WTC11 (cell line): ENCODE results near the gene WDR76. TPM values are rescaled to one million over a fixed set of nuclear protein-coding genes. Genes with fewer than 3 reads are reported as not detected.

Experiments
- ATAC-seq: fragments of 200-7000 bp; cut with Tn5 transposase; 2 replicates; pipeline ENCODE4 v1.10.0; 2021; ENCODE audit warnings: mild to moderate bottlenecking, moderate library complexity
- CTCF ChIA-PET: fragments of 300-600 bp; sonication (Branson Sonifier 250); formaldehyde crosslinking; loops from one replicate; lab custom pipeline; 2021; ENCODE audit warnings: antibody characterized with exemption; lab: Charles Lee
- POLR2A ChIA-PET: fragments of 350-600 bp; sonication (Branson Sonifier 250); formaldehyde crosslinking; loops from one replicate; lab custom pipeline; 2021; ENCODE audit warnings: antibody characterized with exemption; lab: Charles Lee
- DNase-seq: peaks from one replicate; pipeline ENCODE4 v3.0.0; 2021; ENCODE audit warnings: low spot score
- H3K27ac Mint-ChIP-seq: 2 replicates; pipeline ENCODE4 v1.8.0; 2021; ENCODE audit warnings: mixed read lengths
- H3K27me3 Mint-ChIP-seq: 2 replicates; pipeline ENCODE4 v1.8.0; 2021; ENCODE audit warnings: low read depth, mild to moderate bottlenecking, moderate library complexity, mixed read lengths
- H3K36me3 Mint-ChIP-seq: 2 replicates; pipeline ENCODE4 v1.8.0; 2021; ENCODE audit warnings: mixed read lengths
- H3K4me1 Mint-ChIP-seq: 2 replicates; pipeline ENCODE4 v1.8.0; 2022; ENCODE audit warnings: mixed read lengths
- H3K4me3 Mint-ChIP-seq: 2 replicates; pipeline ENCODE4 v1.8.0; 2021; ENCODE audit warnings: mild to moderate bottlenecking, moderate library complexity, mixed read lengths
- H3K9me3 Mint-ChIP-seq: 2 replicates; pipeline ENCODE4 v1.8.0; 2021; ENCODE audit warnings: mixed read lengths
- CREB1 ChIP-seq: sonication (generic); formaldehyde crosslinking; IDR thresholded peaks from 2 replicates; pipeline ENCODE4 v1.8.0; 2023; ENCODE audit warnings: mild to moderate bottlenecking, missing genetic modification reagents
- ETV6 ChIP-seq: sonication (generic); formaldehyde crosslinking; IDR thresholded peaks from 2 replicates; pipeline ENCODE4 v1.8.1; 2022; ENCODE audit warnings: mild to moderate bottlenecking, missing genetic modification reagents
- MYBL2 ChIP-seq: sonication (generic); formaldehyde crosslinking; IDR thresholded peaks from 2 replicates; pipeline ENCODE4 v1.8.1; 2023; ENCODE audit warnings: mild to moderate bottlenecking, moderate library complexity, missing genetic modification reagents
- NR1H2 ChIP-seq: sonication (generic); formaldehyde crosslinking; IDR thresholded peaks from 2 replicates; pipeline ENCODE4 v1.9.0; 2021; ENCODE audit warnings: mild to moderate bottlenecking, moderate library complexity, missing genetic modification reagents
- OVOL2 ChIP-seq: fragments of 250-450 bp; sonication (Bioruptor Pico); IDR thresholded peaks from 2 replicates; pipeline ENCODE4 v1.9.0; 2021; ENCODE audit warnings: mild to moderate bottlenecking, borderline replicate concordance
- RORB ChIP-seq: fragments of 250-450 bp; sonication (Bioruptor Pico); IDR thresholded peaks from 2 replicates; pipeline ENCODE4 v1.9.0; 2021; ENCODE audit warnings: mild to moderate bottlenecking
- SMAD3 ChIP-seq: sonication (generic); formaldehyde crosslinking; IDR thresholded peaks from 2 replicates; pipeline ENCODE4 v1.8.0; 2022; ENCODE audit warnings: missing genetic modification reagents, mild to moderate bottlenecking, borderline replicate concordance
- SMAD4 ChIP-seq: sonication (generic); formaldehyde crosslinking; IDR thresholded peaks from 2 replicates; pipeline ENCODE4 v1.8.0; 2022; ENCODE audit warnings: mild to moderate bottlenecking, missing genetic modification reagents
- SP1 ChIP-seq: sonication (generic); formaldehyde crosslinking; conservative IDR thresholded peaks from 2 replicates; pipeline ENCODE4 v1.8.1; 2022; ENCODE audit warnings: missing genetic modification reagents
- TEAD1 ChIP-seq: sonication (generic); formaldehyde crosslinking; IDR thresholded peaks from 2 replicates; pipeline ENCODE4 v1.8.0; 2022; ENCODE audit warnings: mild to moderate bottlenecking, missing genetic modification reagents
- ZNF138 ChIP-seq: sonication (generic); formaldehyde crosslinking; conservative IDR thresholded peaks from 2 replicates; pipeline ENCODE4 v1.8.1; 2022; ENCODE audit warnings: mild to moderate bottlenecking, moderate library complexity, missing genetic modification reagents
- ZNF219 ChIP-seq: sonication (generic); formaldehyde crosslinking; IDR thresholded peaks from 2 replicates; pipeline ENCODE4 v1.8.0; 2023; ENCODE audit warnings: missing genetic modification reagents, mild to moderate bottlenecking, borderline replicate concordance
- ZNF396 ChIP-seq: fragments of 250-450 bp; sonication (Bioruptor Pico); IDR thresholded peaks from 2 replicates; pipeline ENCODE4 v1.8.0; 2021; ENCODE audit warnings: mild to moderate bottlenecking, moderate library complexity, borderline replicate concordance
- total RNA-seq: library from RNA; stranded (reverse); gene quantifications from 3 replicates; pipeline ENCODE4 v1.2.3, GENCODE V29; 2021
- TF ChIP-seq, protein P1 (sequence below): sonication (generic); formaldehyde crosslinking; IDR thresholded peaks from 2 replicates; pipeline ENCODE4 v1.8.1; 2023; ENCODE audit warnings: mild to moderate bottlenecking, moderate library complexity, missing genetic modification reagents
- TF ChIP-seq, protein P2 (sequence below): sonication (generic); formaldehyde crosslinking; IDR thresholded peaks from 2 replicates; pipeline ENCODE4 v1.8.0; 2022; ENCODE audit warnings: mild to moderate bottlenecking, missing genetic modification reagents
- TF ChIP-seq, protein P3 (sequence below): sonication (generic); formaldehyde crosslinking; IDR thresholded peaks from 2 replicates; pipeline ENCODE4 v1.8.1; 2023; ENCODE audit warnings: mild to moderate bottlenecking, missing genetic modification reagents, moderate library complexity
- TF ChIP-seq, protein P4 (sequence below): fragments of 200-600 bp; IDR thresholded peaks from 2 replicates; pipeline ENCODE4 v1.8.0; 2022; ENCODE audit warnings: antibody characterized with exemption
- TF ChIP-seq, protein P5 (sequence below): sonication (generic); formaldehyde crosslinking; conservative IDR thresholded peaks from 2 replicates; pipeline ENCODE4 v1.8.1; 2023; ENCODE audit warnings: mild to moderate bottlenecking, low read depth, missing genetic modification reagents, moderate library complexity
- TF ChIP-seq, protein P6 (sequence below): sonication (generic); formaldehyde crosslinking; IDR thresholded peaks from 2 replicates; pipeline ENCODE4 v1.8.1; 2022; ENCODE audit warnings: mild to moderate bottlenecking, moderate library complexity, missing genetic modification reagents
- TF ChIP-seq, protein P7 (sequence below): sonication (generic); formaldehyde crosslinking; IDR thresholded peaks from 2 replicates; pipeline ENCODE4 v1.8.0; 2022; ENCODE audit warnings: mild to moderate bottlenecking, missing genetic modification reagents

Gene WDR76
- total RNA-seq, 1 experiment from 2014 or later = 16.2 TPM

DNA sequence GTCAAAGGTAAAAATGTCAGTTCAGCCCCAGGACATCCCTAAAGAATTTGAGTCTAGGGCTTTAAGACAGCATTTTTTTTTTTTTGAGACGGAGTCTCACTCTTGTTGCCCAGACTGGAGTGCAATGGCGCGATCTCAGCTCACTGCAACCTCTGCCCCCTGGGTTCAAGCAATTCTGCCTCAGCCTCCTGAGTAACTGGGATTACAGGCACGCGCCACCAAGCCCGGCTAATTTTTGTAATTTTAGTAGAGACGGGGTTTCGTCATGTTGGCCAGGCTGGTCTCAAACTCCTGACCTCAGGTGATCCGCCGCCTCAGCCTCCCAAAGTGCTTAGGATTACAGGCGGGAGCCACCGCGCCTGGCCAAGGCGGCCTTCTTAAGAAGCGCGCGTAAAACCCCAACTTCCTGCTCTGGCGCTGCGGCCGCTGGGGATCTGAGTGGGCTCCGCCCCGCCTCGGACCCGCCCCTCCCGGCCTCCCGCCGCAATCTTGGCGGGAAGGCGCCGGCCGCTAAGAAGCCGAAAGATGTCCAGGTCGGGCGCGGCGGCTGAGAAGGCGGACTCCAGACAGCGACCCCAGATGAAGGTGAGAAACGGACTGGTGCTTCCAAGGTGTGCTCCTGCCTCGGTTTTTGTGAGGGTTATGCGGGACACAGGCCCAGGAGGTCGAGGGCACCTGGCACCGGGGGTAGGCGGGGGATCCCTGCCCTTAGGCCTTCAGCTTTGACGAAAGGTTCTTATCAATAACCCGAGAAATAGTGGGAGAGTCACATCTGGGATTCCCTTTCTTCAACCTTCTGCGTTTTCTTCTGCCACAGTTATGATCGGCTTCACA, at the start of gene WDR76 (continued):
- TF ChIP-seq, protein P1, sequence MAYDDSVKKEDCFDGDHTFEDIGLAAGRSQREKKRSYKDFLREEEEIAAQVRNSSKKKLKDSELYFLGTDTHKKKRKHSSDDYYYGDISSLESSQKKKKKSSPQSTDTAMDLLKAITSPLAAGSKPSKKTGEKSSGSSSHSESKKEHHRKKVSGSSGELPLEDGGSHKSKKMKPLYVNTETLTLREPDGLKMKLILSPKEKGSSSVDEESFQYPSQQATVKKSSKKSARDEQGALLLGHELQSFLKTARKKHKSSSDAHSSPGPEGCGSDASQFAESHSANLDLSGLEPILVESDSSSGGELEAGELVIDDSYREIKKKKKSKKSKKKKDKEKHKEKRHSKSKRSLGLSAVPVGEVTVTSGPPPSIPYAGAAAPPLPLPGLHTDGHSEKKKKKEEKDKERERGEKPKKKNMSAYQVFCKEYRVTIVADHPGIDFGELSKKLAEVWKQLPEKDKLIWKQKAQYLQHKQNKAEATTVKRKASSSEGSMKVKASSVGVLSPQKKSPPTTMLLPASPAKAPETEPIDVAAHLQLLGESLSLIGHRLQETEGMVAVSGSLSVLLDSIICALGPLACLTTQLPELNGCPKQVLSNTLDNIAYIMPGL (CRISPR knock-in tag) = peak; percentile 48; the same call in 1 of the 2 replicates
- TF ChIP-seq, protein P2, sequence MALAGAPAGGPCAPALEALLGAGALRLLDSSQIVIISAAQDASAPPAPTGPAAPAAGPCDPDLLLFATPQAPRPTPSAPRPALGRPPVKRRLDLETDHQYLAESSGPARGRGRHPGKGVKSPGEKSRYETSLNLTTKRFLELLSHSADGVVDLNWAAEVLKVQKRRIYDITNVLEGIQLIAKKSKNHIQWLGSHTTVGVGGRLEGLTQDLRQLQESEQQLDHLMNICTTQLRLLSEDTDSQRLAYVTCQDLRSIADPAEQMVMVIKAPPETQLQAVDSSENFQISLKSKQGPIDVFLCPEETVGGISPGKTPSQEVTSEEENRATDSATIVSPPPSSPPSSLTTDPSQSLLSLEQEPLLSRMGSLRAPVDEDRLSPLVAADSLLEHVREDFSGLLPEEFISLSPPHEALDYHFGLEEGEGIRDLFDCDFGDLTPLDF (CRISPR knock-in tag) = peak; percentile 85; the same call in 1 of the 2 replicates
- TF ChIP-seq CREB1 = 0 out of 2 replicates have a peak, but pooled peaks have one; percentile 55
- TF ChIP-seq OVOL2 (CRISPR knock-in tag) = no peak
- TF ChIP-seq ZNF219 (CRISPR knock-in tag) = no peak

DNA sequence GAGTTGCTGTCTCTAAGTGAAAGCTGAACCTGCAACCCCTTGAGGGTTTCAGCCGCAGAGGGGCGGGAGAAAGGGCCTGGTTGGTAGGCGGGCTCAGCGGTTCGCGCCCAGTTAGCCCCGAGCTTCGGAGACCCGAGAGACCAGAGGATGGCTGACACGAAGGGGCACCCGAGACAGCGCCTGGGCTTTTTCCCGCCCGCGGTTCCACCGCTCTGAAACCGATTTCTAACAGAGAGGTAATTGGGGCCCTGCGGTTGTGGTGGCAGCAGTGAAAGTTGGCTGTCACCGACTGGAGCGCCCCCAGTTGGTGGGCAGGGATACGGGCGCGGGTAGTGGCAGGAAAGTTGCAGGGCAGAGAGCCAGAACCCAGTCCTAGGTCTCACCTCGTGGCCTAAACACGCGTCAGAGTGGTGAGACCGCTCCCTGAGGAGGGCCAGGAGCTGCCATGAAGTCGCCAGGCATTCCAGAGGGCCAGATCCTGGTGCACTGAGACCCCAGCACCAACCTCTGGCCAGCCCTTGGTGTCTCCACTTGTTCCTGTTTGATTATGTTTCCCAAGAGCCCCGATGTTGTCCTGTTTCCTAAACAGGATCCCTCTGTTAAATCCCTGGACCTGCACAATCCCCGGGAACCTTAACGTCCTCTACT, 49.4 kb upstream of the WDR76 start:
- Mint-ChIP-seq H3K9me3 (peaks cover 5% of the 10 kb centered on the region; the same call in 1 of the 2 replicates), H3K4me1 (peaks cover 13% of the 10 kb centered on the region), H3K4me3 (peak overlapping the region; percentile 84), H3K36me3 (peaks cover 12% of the 10 kb centered on the region), H3K27ac (peak overlapping the region; percentile 74; the same call in 1 of the 2 replicates), H3K27me3 (no peaks in the 10 kb centered on the region; the same call in 1 of the 2 replicates)
- peak; percentile 82 for DNase-seq
- ATAC-seq = peak; percentile 42
- ChIA-PET CTCF (interaction anchor here (0.6 to 3.9 kb wide), 18 partner anchors 9 to 839 kb away, joined by 3 to 75 read pairs (median 5); partner anchors contain the start of genes HYPK, MFAP1, SERF2 and SERINC4), POLR2A (interaction anchor here (1.9 to 2.2 kb wide), 4 partner anchors 16 to 23 kb away, joined by 6 to 12 read pairs (median 7); partner anchors contain the start of genes HYPK and SERINC4)
- no peak for TF ChIP-seq RORB (CRISPR knock-in tag)
- TF ChIP-seq, protein P3, sequence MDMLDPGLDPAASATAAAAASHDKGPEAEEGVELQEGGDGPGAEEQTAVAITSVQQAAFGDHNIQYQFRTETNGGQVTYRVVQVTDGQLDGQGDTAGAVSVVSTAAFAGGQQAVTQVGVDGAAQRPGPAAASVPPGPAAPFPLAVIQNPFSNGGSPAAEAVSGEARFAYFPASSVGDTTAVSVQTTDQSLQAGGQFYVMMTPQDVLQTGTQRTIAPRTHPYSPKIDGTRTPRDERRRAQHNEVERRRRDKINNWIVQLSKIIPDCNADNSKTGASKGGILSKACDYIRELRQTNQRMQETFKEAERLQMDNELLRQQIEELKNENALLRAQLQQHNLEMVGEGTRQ (CRISPR knock-in tag) = no peak
- TF ChIP-seq ZNF396 (CRISPR knock-in tag) = no peak
- TF ChIP-seq, protein P4, sequence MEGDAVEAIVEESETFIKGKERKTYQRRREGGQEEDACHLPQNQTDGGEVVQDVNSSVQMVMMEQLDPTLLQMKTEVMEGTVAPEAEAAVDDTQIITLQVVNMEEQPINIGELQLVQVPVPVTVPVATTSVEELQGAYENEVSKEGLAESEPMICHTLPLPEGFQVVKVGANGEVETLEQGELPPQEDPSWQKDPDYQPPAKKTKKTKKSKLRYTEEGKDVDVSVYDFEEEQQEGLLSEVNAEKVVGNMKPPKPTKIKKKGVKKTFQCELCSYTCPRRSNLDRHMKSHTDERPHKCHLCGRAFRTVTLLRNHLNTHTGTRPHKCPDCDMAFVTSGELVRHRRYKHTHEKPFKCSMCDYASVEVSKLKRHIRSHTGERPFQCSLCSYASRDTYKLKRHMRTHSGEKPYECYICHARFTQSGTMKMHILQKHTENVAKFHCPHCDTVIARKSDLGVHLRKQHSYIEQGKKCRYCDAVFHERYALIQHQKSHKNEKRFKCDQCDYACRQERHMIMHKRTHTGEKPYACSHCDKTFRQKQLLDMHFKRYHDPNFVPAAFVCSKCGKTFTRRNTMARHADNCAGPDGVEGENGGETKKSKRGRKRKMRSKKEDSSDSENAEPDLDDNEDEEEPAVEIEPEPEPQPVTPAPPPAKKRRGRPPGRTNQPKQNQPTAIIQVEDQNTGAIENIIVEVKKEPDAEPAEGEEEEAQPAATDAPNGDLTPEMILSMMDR = peak; percentile 64
- TF ChIP-seq, protein P5, sequence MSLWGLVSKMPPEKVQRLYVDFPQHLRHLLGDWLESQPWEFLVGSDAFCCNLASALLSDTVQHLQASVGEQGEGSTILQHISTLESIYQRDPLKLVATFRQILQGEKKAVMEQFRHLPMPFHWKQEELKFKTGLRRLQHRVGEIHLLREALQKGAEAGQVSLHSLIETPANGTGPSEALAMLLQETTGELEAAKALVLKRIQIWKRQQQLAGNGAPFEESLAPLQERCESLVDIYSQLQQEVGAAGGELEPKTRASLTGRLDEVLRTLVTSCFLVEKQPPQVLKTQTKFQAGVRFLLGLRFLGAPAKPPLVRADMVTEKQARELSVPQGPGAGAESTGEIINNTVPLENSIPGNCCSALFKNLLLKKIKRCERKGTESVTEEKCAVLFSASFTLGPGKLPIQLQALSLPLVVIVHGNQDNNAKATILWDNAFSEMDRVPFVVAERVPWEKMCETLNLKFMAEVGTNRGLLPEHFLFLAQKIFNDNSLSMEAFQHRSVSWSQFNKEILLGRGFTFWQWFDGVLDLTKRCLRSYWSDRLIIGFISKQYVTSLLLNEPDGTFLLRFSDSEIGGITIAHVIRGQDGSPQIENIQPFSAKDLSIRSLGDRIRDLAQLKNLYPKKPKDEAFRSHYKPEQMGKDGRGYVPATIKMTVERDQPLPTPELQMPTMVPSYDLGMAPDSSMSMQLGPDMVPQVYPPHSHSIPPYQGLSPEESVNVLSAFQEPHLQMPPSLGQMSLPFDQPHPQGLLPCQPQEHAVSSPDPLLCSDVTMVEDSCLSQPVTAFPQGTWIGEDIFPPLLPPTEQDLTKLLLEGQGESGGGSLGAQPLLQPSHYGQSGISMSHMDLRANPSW (CRISPR knock-in tag) = no peak
- TF ChIP-seq ETV6 (CRISPR knock-in tag) = peak; percentile 51; the same call in 1 of the 2 replicates
- 0 out of 2 replicates have a peak, but pooled peaks have one; percentile 26 for TF ChIP-seq SP1 (CRISPR knock-in tag)
- TF ChIP-seq TEAD1 (CRISPR knock-in tag) = 0 out of 2 replicates have a peak, but pooled peaks have one; percentile 27
- TF ChIP-seq, protein P6, sequence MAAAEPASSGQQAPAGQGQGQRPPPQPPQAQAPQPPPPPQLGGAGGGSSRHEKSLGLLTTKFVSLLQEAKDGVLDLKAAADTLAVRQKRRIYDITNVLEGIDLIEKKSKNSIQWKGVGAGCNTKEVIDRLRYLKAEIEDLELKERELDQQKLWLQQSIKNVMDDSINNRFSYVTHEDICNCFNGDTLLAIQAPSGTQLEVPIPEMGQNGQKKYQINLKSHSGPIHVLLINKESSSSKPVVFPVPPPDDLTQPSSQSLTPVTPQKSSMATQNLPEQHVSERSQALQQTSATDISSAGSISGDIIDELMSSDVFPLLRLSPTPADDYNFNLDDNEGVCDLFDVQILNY (CRISPR knock-in tag) = 0 out of 2 replicates have a peak, but pooled peaks have one; percentile 14
- TF ChIP-seq ZNF138 (CRISPR knock-in tag) = no peak
- TF ChIP-seq MYBL2 (CRISPR knock-in tag) = no peak
- TF ChIP-seq, protein P7, sequence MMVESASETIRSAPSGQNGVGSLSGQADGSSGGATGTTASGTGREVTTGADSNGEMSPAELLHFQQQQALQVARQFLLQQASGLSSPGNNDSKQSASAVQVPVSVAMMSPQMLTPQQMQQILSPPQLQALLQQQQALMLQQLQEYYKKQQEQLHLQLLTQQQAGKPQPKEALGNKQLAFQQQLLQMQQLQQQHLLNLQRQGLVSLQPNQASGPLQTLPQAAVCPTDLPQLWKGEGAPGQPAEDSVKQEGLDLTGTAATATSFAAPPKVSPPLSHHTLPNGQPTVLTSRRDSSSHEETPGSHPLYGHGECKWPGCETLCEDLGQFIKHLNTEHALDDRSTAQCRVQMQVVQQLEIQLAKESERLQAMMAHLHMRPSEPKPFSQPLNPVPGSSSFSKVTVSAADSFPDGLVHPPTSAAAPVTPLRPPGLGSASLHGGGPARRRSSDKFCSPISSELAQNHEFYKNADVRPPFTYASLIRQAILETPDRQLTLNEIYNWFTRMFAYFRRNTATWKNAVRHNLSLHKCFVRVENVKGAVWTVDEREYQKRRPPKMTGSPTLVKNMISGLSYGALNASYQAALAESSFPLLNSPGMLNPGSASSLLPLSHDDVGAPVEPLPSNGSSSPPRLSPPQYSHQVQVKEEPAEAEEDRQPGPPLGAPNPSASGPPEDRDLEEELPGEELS (CRISPR knock-in tag) = 0 out of 2 replicates have a peak, but pooled peaks have one; percentile 23
- no peak for TF ChIP-seq SMAD4 (CRISPR knock-in tag)
- TF ChIP-seq NR1H2 = no peak
- TF ChIP-seq SMAD3 (CRISPR knock-in tag) = 0 out of 2 replicates have a peak, but pooled peaks have one; percentile 19
